Activated T-helper 1 cell treated with Interleukin-2 at 50 U/mL for 16 hours (primary cell): Measurements from ENCODE around the gene NPDC1.
A peak's percentile ranks its signal among the peaks of the same experiment; 100 is the strongest.

Experiments used
- DNase-seq: peaks from one replicate; pipeline ENCODE4 v3.0.0-alpha.2; 2020; ENCODE audit warnings: low read depth

The NPDC1 gene

GRCh38 chr9:137025517-137025966 is 20.4 kb downstream of the NPDC1 start:
- DNase-seq: no peak

- DNase-seq: no peak
Measured at GRCh38 chr9:137023583-137023991, 22.4 kb downstream of the NPDC1 start.

GRCh38 chr9:137023157-137023556 is 22.8 kb downstream of the NPDC1 start:
- no peak for DNase-seq

GRCh38 chr9:137022662-137023008 is 23.3 kb downstream of the NPDC1 start:
- DNase-seq: no peak

GRCh38 chr9:137021979-137022661 is 23.9 kb downstream of the NPDC1 start:
- DNase-seq: peak; percentile 49

GRCh38 chr9:137021568-137021978 is 24.4 kb downstream of the NPDC1 start:
- no peak for DNase-seq

GRCh38 chr9:137020771-137021567 is 25.0 kb downstream of the NPDC1 start:
- no peak for DNase-seq

- no peak for DNase-seq
Measured at GRCh38 chr9:137019891-137020683, 25.9 kb downstream of the NPDC1 start.

GRCh38 chr9:137018761-137019559 is 27.0 kb downstream of the NPDC1 start:
- DNase-seq: no peak

GRCh38 chr9:137017791-137018497 is 28.0 kb downstream of the NPDC1 start:
- no peak for DNase-seq

- no peak for DNase-seq
Measured at GRCh38 chr9:137017071-137017470, 28.9 kb downstream of the NPDC1 start.

GRCh38 chr9:137016436-137016835 is 29.5 kb downstream of the NPDC1 start:
- no peak for DNase-seq

- no peak for DNase-seq
Measured at GRCh38 chr9:137015976-137016375, 30.0 kb downstream of the NPDC1 start.

GRCh38 chr9:137015540-137015930 is 30.4 kb downstream of the NPDC1 start:
- no peak for DNase-seq

GRCh38 chr9:137014776-137015539 is 31.0 kb downstream of the NPDC1 start:
- no peak for DNase-seq

GRCh38 chr9:137014166-137014565 is 31.8 kb downstream of the NPDC1 start:
- no peak for DNase-seq

- no peak for DNase-seq
Measured at GRCh38 chr9:137013571-137013940, 32.4 kb downstream of the NPDC1 start.

GRCh38 chr9:137012694-137013570 is 33.0 kb downstream of the NPDC1 start:
- no peak for DNase-seq

- no peak for DNase-seq
Measured at GRCh38 chr9:137011907-137012675, 33.9 kb downstream of the NPDC1 start.
